Osteoblast (primary cell): Measurements from ENCODE around the gene MED9. TPM values are rescaled to one million over a fixed set of nuclear protein-coding genes. Genes with fewer than 3 reads are reported as not detected.

Experiments used
- DNase-seq: peaks from one replicate; pipeline ENCODE4 v3.0.0; 2011; ENCODE audit warnings: low spot score, mixed read lengths; ENCODE audit not compliant: insufficient read length; ENCODE audit errors: missing footprints
- H2AFZ ChIP-seq: 2 replicates; pipeline ENCODE4 v1.6.0; 2011; ENCODE audit warnings: mild to moderate bottlenecking, low read length
- H3K27ac ChIP-seq: 2 replicates; pipeline ENCODE4 v1.5.1; 2011; ENCODE audit warnings: mild to moderate bottlenecking, low read depth, low read length, moderate library complexity
- H3K27me3 ChIP-seq: 2 replicates; pipeline ENCODE4 v1.6.0; 2012; ENCODE audit warnings: mild to moderate bottlenecking, control low read depth, inconsistent platforms, low read length, moderate library complexity; ENCODE audit not compliant: insufficient read depth
- H3K36me3 ChIP-seq: 2 replicates; pipeline ENCODE4 v1.5.1; 2011; ENCODE audit warnings: mild to moderate bottlenecking, low read length, control low read depth, moderate library complexity; ENCODE audit not compliant: insufficient read depth
- H3K4me1 ChIP-seq: 2 replicates; pipeline ENCODE4 v1.5.1; 2011; ENCODE audit warnings: mild to moderate bottlenecking, low read length, control low read depth, moderate library complexity; ENCODE audit not compliant: insufficient read depth
- H3K4me2 ChIP-seq: 2 replicates; pipeline ENCODE4 v1.6.0; 2011; ENCODE audit warnings: mild to moderate bottlenecking, low read length; ENCODE audit not compliant: insufficient read depth
- H3K4me3 ChIP-seq: fragments of 200-600 bp; sonication (generic); 3 replicates; pipeline ENCODE4 v1.5.1; 2012; ENCODE audit warnings: mild to moderate bottlenecking, low read length, inconsistent platforms; ENCODE audit not compliant: insufficient read depth
- H3K79me2 ChIP-seq: 2 replicates; pipeline ENCODE4 v1.6.0; 2012; ENCODE audit warnings: mild to moderate bottlenecking, low read length, control low read depth, inconsistent platforms; ENCODE audit not compliant: insufficient read depth
- H3K9me3 ChIP-seq: 2 replicates; pipeline ENCODE4 v1.5.1; 2011; ENCODE audit warnings: low read depth, low read length, control low read depth
- H4K20me1 ChIP-seq: 2 replicates; pipeline ENCODE4 v1.6.0; 2012; ENCODE audit warnings: mild to moderate bottlenecking, low read length, control low read depth; ENCODE audit not compliant: insufficient read depth
- total RNA-seq: library from RNA; depleted of rRNA; stranded (reverse); fragments of >200 nt; gene quantifications from 2 replicates; pipeline ENCODE4 v1.2.3, GENCODE V29; 2012
- TF ChIP-seq, protein P1 (sequence below): IDR thresholded peaks from 2 replicates; pipeline ENCODE4 v1.5.1; 2011; ENCODE audit warnings: mild to moderate bottlenecking, low read depth, low read length, moderate library complexity; ENCODE audit errors: extremely low read depth

The MED9 gene
- total RNA-seq, 1 donor: 17.0 TPM

DNA sequence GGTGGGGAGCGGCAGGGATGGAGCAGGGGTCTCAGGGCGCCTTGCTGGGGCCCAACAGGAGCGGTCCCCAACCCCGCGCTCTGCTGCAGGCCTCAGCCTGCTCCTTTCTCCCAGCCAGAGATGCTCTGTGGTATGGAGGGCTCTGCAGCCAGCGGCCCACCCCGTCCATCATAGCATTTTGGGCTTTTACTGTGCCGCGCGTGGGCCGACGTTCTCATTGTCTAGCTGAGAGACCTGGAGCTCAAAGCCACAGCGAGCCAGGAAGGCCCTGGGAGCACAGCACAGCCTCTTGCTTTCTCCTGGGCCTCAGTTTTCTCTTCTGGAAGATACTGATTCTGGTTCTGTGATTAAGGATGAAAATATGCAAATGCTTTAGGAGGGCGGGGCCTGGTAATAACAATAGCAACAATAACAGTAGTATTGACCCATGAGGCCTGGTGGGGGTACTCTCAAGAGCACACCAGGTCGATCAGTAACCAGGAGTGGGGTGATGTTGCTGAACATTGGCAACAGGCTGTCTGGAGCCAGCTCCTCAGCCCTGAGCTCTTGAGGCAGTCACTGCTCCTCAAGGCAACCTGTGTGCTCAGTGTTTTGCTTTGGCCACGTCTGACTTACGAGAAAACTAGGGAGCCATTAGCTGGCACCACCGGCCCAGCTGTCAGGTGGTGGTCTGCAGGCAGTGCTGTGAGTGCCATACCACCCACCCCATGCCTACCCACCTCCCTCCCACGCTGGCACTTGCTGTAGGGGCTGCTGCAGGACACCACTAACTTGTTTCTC, 20.5 kb downstream of the MED9 start:
- peaks cover 12% of the 10 kb centered on the region for H3K4me1 ChIP-seq
- no peaks in the 10 kb centered on the region for H3K36me3 ChIP-seq
- H3K4me2 ChIP-seq: peak overlapping the region; percentile 95
- peaks cover 3% of the 10 kb centered on the region for H3K27me3 ChIP-seq
- H3K27ac ChIP-seq: no peak overlapping the region
- H2AFZ ChIP-seq: peak overlapping the region; percentile 72
- DNase-seq: peak; percentile 84
- no peaks in the 10 kb centered on the region for H3K9me3 ChIP-seq
- H3K4me3 ChIP-seq: peak overlapping the region; percentile 79
- H3K79me2 ChIP-seq: no peaks in the 10 kb centered on the region
- TF ChIP-seq, protein P1, sequence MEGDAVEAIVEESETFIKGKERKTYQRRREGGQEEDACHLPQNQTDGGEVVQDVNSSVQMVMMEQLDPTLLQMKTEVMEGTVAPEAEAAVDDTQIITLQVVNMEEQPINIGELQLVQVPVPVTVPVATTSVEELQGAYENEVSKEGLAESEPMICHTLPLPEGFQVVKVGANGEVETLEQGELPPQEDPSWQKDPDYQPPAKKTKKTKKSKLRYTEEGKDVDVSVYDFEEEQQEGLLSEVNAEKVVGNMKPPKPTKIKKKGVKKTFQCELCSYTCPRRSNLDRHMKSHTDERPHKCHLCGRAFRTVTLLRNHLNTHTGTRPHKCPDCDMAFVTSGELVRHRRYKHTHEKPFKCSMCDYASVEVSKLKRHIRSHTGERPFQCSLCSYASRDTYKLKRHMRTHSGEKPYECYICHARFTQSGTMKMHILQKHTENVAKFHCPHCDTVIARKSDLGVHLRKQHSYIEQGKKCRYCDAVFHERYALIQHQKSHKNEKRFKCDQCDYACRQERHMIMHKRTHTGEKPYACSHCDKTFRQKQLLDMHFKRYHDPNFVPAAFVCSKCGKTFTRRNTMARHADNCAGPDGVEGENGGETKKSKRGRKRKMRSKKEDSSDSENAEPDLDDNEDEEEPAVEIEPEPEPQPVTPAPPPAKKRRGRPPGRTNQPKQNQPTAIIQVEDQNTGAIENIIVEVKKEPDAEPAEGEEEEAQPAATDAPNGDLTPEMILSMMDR: no peak
- no peaks in the 10 kb centered on the region for H4K20me1 ChIP-seq

DNA sequence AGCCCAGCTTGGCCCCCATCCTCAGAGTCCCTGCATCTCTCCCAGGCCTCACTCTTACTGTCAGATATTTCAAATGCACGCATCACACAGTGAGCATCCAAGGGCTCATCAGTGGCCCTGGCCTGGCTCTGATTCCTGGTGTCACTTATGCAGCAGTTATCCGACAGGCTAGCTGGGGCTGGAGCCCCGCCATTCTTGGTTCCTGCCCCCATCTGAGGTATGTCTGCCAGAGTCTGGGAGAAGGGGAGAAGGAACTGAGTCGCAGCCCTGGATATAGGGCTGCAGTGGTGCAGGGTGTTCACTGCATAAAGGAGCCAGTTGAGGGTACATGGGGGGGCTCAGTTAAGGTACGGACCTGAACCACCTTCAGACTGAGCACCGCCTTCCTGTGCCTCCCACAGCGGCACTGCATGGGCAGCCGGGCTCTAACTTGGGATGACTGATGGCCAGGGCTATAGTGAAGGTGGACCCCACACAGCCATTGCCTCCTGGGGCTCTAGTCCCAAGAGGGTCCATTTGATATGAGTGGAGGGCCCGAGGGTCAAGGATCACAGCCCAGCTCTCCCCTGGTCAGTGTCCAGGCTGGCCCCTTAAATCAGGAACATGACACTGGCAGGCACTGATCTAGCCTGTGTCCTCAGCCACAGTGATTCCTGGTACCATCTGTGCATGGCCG, 21.2 kb downstream of the MED9 start:
- no peaks in the 10 kb centered on the region for H3K79me2 ChIP-seq
- no peaks in the 10 kb centered on the region for H3K9me3 ChIP-seq
- H3K36me3 ChIP-seq: no peaks in the 10 kb centered on the region
- H3K27me3 ChIP-seq: peaks cover 3% of the 10 kb centered on the region
- no peak overlapping the region for H3K27ac ChIP-seq
- no peak overlapping the region for H3K4me3 ChIP-seq
- H3K4me2 ChIP-seq: no peak overlapping the region
- peaks cover 12% of the 10 kb centered on the region for H3K4me1 ChIP-seq
- H2AFZ ChIP-seq: no peak overlapping the region
- TF ChIP-seq, protein P1: no peak
- DNase-seq: peak; percentile 49
- no peaks in the 10 kb centered on the region for H4K20me1 ChIP-seq

DNA sequence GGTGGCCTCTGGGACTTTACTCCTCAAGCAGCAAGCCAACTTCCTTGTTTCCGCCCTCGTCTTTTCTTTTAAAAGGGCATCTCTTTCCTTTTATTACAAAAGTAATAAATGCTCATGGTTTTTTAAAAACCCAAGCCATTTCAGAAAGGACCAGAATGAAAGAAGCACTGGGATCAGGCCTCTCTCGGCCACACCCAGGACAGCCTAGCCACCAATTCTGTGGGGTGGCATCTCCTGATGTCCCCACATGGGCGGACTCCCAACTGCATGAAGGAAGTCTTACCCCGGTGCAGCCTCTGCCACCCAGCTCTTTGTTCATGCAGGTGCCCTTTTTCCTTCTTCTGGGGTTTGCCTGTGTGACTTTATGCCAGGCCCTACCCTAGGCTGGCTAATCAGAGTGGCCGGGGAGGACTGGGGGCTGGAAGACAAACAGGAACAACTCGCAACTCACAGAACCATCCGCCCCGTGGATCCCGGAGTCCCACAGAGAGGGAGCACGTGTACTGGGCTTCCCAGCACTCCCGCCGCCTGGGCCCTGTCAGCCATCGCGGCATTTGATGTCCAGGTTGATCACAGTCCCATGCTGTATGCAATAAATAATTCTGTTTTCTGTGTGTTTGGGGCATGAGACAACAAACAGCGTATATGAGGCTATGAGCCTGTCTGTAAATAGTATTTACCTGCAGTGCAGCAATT, 22.0 kb downstream of the MED9 start:
- H3K9me3 ChIP-seq: no peaks in the 10 kb centered on the region
- DNase-seq: peak; percentile 85
- no peak overlapping the region for H2AFZ ChIP-seq
- peaks cover 3% of the 10 kb centered on the region for H3K27me3 ChIP-seq
- no peaks in the 10 kb centered on the region for H4K20me1 ChIP-seq
- no peak overlapping the region for H3K4me2 ChIP-seq
- peaks cover 12% of the 10 kb centered on the region for H3K4me1 ChIP-seq
- no peak overlapping the region for H3K4me3 ChIP-seq
- TF ChIP-seq, protein P1: no peak
- no peak overlapping the region for H3K27ac ChIP-seq
- no peaks in the 10 kb centered on the region for H3K79me2 ChIP-seq
- H3K36me3 ChIP-seq: no peaks in the 10 kb centered on the region
